ENCODE measurements around the gene SYT7.

GRCh38 chr11:61611309-61611708 is 30.4 kb upstream of the SYT7 start:
- TF ChIP-seq CTCF (IDR thresholded peaks at IDR 0.05), result no peak
- TF ChIP-seq POLR2A (IDR thresholded peaks at IDR 0.05), result no peak
